ENCODE measurements around the gene TANGO2. TPM values are rescaled to one million over a fixed set of nuclear protein-coding genes. Genes with fewer than 3 reads are reported as not detected.

Gene TANGO2
- total RNA-seq, 1 experiment from 2014 or later: 33.5 TPM

GRCh38 chr22:20068640-20069039 is 47.7 kb downstream of the TANGO2 start:
- Mint-ChIP-seq H3K36me3 (ENCODE audit: insufficient read depth, unreplicated experiment) (peaks cover 10% of the 10 kb centered on the region), H3K27me3 (ENCODE audit: unreplicated experiment) (no peaks in the 10 kb centered on the region), H3K27ac (ENCODE audit: unreplicated experiment) (no peak overlapping the region), H3K4me1 (ENCODE audit: low read depth, unreplicated experiment) (no peaks in the 10 kb centered on the region), H3K9me3 (ENCODE audit: low read depth, unreplicated experiment) (no peaks in the 10 kb centered on the region), H3K4me3 (ENCODE audit: low read depth, unreplicated experiment) (no peak overlapping the region)
- CTCF ChIA-PET: interaction anchor here (0.6 kb wide), 1 partner anchor 49 kb away, joined by 3 read pairs; no protein-coding TSS in a partner anchor
- no TSS peak for BruUV-seq (replicated peaks)
- TF ChIP-seq, protein P1, sequence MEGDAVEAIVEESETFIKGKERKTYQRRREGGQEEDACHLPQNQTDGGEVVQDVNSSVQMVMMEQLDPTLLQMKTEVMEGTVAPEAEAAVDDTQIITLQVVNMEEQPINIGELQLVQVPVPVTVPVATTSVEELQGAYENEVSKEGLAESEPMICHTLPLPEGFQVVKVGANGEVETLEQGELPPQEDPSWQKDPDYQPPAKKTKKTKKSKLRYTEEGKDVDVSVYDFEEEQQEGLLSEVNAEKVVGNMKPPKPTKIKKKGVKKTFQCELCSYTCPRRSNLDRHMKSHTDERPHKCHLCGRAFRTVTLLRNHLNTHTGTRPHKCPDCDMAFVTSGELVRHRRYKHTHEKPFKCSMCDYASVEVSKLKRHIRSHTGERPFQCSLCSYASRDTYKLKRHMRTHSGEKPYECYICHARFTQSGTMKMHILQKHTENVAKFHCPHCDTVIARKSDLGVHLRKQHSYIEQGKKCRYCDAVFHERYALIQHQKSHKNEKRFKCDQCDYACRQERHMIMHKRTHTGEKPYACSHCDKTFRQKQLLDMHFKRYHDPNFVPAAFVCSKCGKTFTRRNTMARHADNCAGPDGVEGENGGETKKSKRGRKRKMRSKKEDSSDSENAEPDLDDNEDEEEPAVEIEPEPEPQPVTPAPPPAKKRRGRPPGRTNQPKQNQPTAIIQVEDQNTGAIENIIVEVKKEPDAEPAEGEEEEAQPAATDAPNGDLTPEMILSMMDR (IDR thresholded peaks at IDR 0.05; ENCODE audit: unreplicated experiment): no peak
- no peak for DNase-seq
- intact Hi-C loops (cut with micrococcal nuclease; ENCODE audit: unreplicated experiment): no loop called here

GRCh38 chr22:20069331-20070042 is 48.6 kb downstream of the TANGO2 start:
- Mint-ChIP-seq H3K27me3 (ENCODE audit: unreplicated experiment) (no peaks in the 10 kb centered on the region), H3K27ac (ENCODE audit: unreplicated experiment) (no peak overlapping the region), H3K4me1 (ENCODE audit: low read depth, unreplicated experiment) (no peaks in the 10 kb centered on the region), H3K9me3 (ENCODE audit: low read depth, unreplicated experiment) (no peaks in the 10 kb centered on the region), H3K4me3 (ENCODE audit: low read depth, unreplicated experiment) (no peak overlapping the region), H3K36me3 (ENCODE audit: insufficient read depth, unreplicated experiment) (peaks cover 10% of the 10 kb centered on the region)
- CTCF ChIA-PET: interaction anchor here (0.6 to 0.7 kb wide), 3 partner anchors 15 to 983 kb away, joined by 3 to 7 read pairs (median 3); no protein-coding TSS in a partner anchor
- intact Hi-C loops (cut with micrococcal nuclease; ENCODE audit: unreplicated experiment): no loop called here
- TF ChIP-seq, protein P1 (IDR thresholded peaks at IDR 0.05; ENCODE audit: unreplicated experiment): no peak
- BruUV-seq (replicated peaks): no TSS peak
- DNase-seq: no peak

DNA sequence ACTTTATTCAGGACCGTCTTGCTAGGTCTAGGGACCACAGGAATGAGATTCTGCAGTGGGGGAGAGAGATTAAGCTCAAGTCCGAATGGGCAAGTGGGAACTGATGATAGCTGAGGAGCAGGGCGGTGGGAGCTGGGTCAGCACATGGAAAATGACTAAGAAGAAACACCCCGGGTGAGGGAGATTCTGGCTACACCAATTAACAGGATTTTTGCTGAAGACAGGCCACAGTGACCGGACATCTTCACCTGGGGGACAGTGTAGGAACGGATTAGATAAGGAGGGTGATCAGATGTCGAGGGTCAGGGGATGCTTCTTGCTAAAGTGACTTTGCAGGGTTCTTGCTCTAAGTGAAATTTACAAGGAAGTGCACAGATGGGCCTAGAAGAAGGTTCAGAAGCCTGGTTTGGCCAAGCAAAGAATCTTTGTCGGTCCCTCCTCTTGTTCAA is 50.6 kb downstream of the TANGO2 start:
- no peaks in the 10 kb centered on the region for H3K4me1 Mint-ChIP-seq (ENCODE audit: low read depth, unreplicated experiment)
- no peak overlapping the region for H3K27ac Mint-ChIP-seq (ENCODE audit: unreplicated experiment)
- CTCF ChIA-PET: no interaction called here
- no TSS peak for BruUV-seq (replicated peaks)
- H3K36me3 Mint-ChIP-seq (ENCODE audit: insufficient read depth, unreplicated experiment): peaks cover 10% of the 10 kb centered on the region
- H3K9me3 Mint-ChIP-seq (ENCODE audit: low read depth, unreplicated experiment): no peaks in the 10 kb centered on the region
- no peaks in the 10 kb centered on the region for H3K27me3 Mint-ChIP-seq (ENCODE audit: unreplicated experiment)
- intact Hi-C loops (cut with micrococcal nuclease; ENCODE audit: unreplicated experiment): no loop called here
- TF ChIP-seq, protein P1 (IDR thresholded peaks at IDR 0.05; ENCODE audit: unreplicated experiment): no peak
- DNase-seq: no peak
- H3K4me3 Mint-ChIP-seq (ENCODE audit: low read depth, unreplicated experiment): no peak overlapping the region

- no peaks in the 10 kb centered on the region for H3K9me3 Mint-ChIP-seq (ENCODE audit: low read depth, unreplicated experiment)
- no peak overlapping the region for H3K27ac Mint-ChIP-seq (ENCODE audit: unreplicated experiment)
- BruUV-seq (replicated peaks): no TSS peak
- H3K27me3 Mint-ChIP-seq (ENCODE audit: unreplicated experiment): no peaks in the 10 kb centered on the region
- CTCF ChIA-PET: no interaction called here
- TF ChIP-seq, protein P1 (IDR thresholded peaks at IDR 0.05; ENCODE audit: unreplicated experiment): no peak
- H3K4me3 Mint-ChIP-seq (ENCODE audit: low read depth, unreplicated experiment): no peak overlapping the region
- intact Hi-C loops (cut with micrococcal nuclease; ENCODE audit: unreplicated experiment): no loop called here
- DNase-seq: no peak
- peaks cover 6% of the 10 kb centered on the region for H3K4me1 Mint-ChIP-seq (ENCODE audit: low read depth, unreplicated experiment)
- H3K36me3 Mint-ChIP-seq (ENCODE audit: insufficient read depth, unreplicated experiment): peaks cover 21% of the 10 kb centered on the region
These were observed 55.8 kb downstream of the TANGO2 start for GRCh38 chr22:20076627-20077172.

All from Calu3 (cell line).